ENCODE results near the gene GRM5. TPM values are rescaled to one million over a fixed set of nuclear protein-coding genes. Genes with fewer than 3 reads are reported as not detected.
"Not testable (repeated sequence)": the region's sequence is repeated elsewhere in the genome, so short reads cannot be mapped to it uniquely, and the experiment has no call there.

The GRM5 gene
- polyA plus RNA-seq, 2 donors, result 0.02 TPM; not detected in 1

GRCh38 chr11:89057406-89057805 lies 8.4 kb downstream of the GRM5 start:
- WGBS, 2 donors, result 85% methylated on average over 1 of the region's 1 CpG
- H3K4me3 ChIP-seq (ENCODE audit: low read depth in 1 of 2, low read length in 2 of 2); H3K27ac ChIP-seq (ENCODE audit: low read depth in 2 of 2, low read length in 1 of 2); H3K27me3 ChIP-seq (ENCODE audit: control insufficient read depth in 1 of 2, insufficient read depth in 2 of 2, low read length in 2 of 2); H3K9me3 ChIP-seq (ENCODE audit: control insufficient read depth in 2 of 2, insufficient read depth in 1 of 2, low read depth in 1 of 2, low read length in 1 of 2); H3K4me1 ChIP-seq (ENCODE audit: control insufficient read depth in 2 of 2, insufficient read depth in 2 of 2, low read length in 1 of 2); H3K36me3 ChIP-seq (ENCODE audit: control insufficient read depth in 2 of 2, insufficient read depth in 2 of 2, low read length in 1 of 2): not testable (repeated sequence)

GRCh38 chr11:89052220-89052619 lies 13.6 kb downstream of the GRM5 start:
- Histone ChIP-seq H3K4me3 (ENCODE audit: low read depth in 1 of 2, low read length in 2 of 2) (no peak overlapping the region), H3K9me3 (ENCODE audit: control insufficient read depth in 2 of 2, insufficient read depth in 1 of 2, low read depth in 1 of 2, low read length in 1 of 2) (no peaks in the 10 kb centered on the region), H3K4me1 (ENCODE audit: control insufficient read depth in 2 of 2, insufficient read depth in 2 of 2, low read length in 1 of 2) (no peaks in the 10 kb centered on the region), H3K27me3 (ENCODE audit: control insufficient read depth in 1 of 2, insufficient read depth in 2 of 2, low read length in 2 of 2) (no peaks in the 10 kb centered on the region), H3K27ac (ENCODE audit: low read depth in 2 of 2, low read length in 1 of 2) (no peak overlapping the region), H3K36me3 (ENCODE audit: control insufficient read depth in 2 of 2, insufficient read depth in 2 of 2, low read length in 1 of 2) (no peaks in the 10 kb centered on the region)
- WGBS, 2 donors, result 75 to 77% methylated on average over 4 of the region's 4 CpGs

GRCh38 chr11:89047159-89047558 lies 18.6 kb downstream of the GRM5 start:
- 83 to 89% methylated on average over 4 of the region's 4 CpGs for WGBS, 2 donors
- H3K9me3 ChIP-seq (ENCODE audit: control insufficient read depth in 2 of 2, insufficient read depth in 1 of 2, low read depth in 1 of 2, low read length in 1 of 2); H3K27ac ChIP-seq (ENCODE audit: low read depth in 2 of 2, low read length in 1 of 2): not testable (repeated sequence)

DNA sequence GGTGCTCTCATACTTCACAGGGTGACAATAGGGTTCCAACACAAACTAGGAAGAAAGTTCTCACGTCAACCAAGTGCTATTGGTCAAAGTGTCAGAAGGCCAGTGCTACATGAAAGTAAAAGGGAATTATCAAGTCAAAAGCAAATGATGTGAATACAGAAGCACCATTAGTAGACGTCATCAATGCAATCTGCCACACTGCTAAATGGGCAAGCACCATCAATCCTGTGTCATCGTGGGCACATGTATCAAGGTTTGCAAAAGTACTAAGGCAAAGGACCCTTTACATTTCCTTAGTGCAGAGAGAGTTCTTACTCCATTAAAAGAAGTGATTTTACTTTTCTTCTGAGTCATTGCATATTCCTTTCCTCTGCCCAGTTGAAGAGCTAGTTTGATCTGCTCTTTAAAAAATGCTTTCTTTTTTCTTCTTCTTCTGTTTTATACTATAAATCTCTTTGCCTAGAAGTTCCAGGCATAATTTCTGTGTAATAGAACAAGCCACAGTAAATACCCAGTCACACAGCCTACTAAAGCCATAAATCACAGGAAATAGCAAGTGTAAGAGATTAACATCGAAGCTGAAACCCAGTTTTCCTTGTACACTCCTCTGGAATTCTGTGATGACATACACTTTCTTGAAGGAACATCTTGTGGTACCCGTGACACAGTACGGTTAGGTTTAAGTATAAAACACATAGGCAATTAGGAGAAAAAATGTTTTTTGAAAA lies 21.8 kb downstream of the GRM5 start:
- not testable (repeated sequence) for H3K27ac ChIP-seq (ENCODE audit: low read depth in 2 of 2, low read length in 1 of 2); H3K4me1 ChIP-seq (ENCODE audit: control insufficient read depth in 2 of 2, insufficient read depth in 2 of 2, low read length in 1 of 2); H3K27me3 ChIP-seq (ENCODE audit: control insufficient read depth in 1 of 2, insufficient read depth in 2 of 2, low read length in 2 of 2); H3K4me3 ChIP-seq (ENCODE audit: low read depth in 1 of 2, low read length in 2 of 2); H3K9me3 ChIP-seq (ENCODE audit: control insufficient read depth in 2 of 2, insufficient read depth in 1 of 2, low read depth in 1 of 2, low read length in 1 of 2); H3K36me3 ChIP-seq (ENCODE audit: control insufficient read depth in 2 of 2, insufficient read depth in 2 of 2, low read length in 1 of 2)
- WGBS, 2 donors, result 64 to 76% methylated on average over 6 of the region's 6 CpGs

More at GRCh38 chr11:89047159-89047558, 18.6 kb downstream of the GRM5 start:
- not testable (repeated sequence) for H3K4me1 ChIP-seq (ENCODE audit: control insufficient read depth in 2 of 2, insufficient read depth in 2 of 2, low read length in 1 of 2); H3K4me3 ChIP-seq (ENCODE audit: low read depth in 1 of 2, low read length in 2 of 2); H3K27me3 ChIP-seq (ENCODE audit: control insufficient read depth in 1 of 2, insufficient read depth in 2 of 2, low read length in 2 of 2); H3K36me3 ChIP-seq (ENCODE audit: control insufficient read depth in 2 of 2, insufficient read depth in 2 of 2, low read length in 1 of 2)

DNA sequence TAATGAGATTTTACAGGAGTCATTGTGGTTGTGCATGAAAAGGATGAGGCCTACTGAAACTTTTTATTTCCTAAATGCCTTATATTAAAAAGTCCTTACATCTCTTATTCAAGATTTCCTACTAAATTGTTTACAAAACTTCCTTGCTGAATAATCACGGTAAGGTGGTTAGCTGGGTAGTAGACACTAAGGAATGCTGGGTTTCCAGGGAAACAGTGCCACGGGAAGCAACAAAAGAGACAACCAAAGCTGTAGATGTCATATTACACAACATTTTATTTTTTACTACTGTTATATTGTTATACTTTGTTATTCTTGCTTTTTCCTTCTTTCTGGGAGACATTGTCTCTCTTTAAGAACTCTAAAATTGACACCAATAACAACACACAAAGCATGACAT lies 36.1 kb downstream of the GRM5 start:
- H3K4me3 ChIP-seq (ENCODE audit: low read depth in 1 of 2, low read length in 2 of 2); H3K27ac ChIP-seq (ENCODE audit: low read depth in 2 of 2, low read length in 1 of 2); H3K36me3 ChIP-seq (ENCODE audit: control insufficient read depth in 2 of 2, insufficient read depth in 2 of 2, low read length in 1 of 2); H3K27me3 ChIP-seq (ENCODE audit: control insufficient read depth in 1 of 2, insufficient read depth in 2 of 2, low read length in 2 of 2); H3K4me1 ChIP-seq (ENCODE audit: control insufficient read depth in 2 of 2, insufficient read depth in 2 of 2, low read length in 1 of 2); H3K9me3 ChIP-seq (ENCODE audit: control insufficient read depth in 2 of 2, insufficient read depth in 1 of 2, low read depth in 1 of 2, low read length in 1 of 2): not testable (repeated sequence)
- WGBS, 2 donors, result 80 to 81% methylated on average over 2 of the region's 2 CpGs

GRCh38 chr11:89021339-89021738 lies 44.4 kb downstream of the GRM5 start:
- 67 to 71% methylated on average over 2 of the region's 2 CpGs for WGBS, 2 donors
- Histone ChIP-seq H3K9me3 (ENCODE audit: control insufficient read depth in 2 of 2, insufficient read depth in 1 of 2, low read depth in 1 of 2, low read length in 1 of 2) (no peaks in the 10 kb centered on the region), H3K4me3 (ENCODE audit: low read depth in 1 of 2, low read length in 2 of 2) (no peak overlapping the region), H3K36me3 (ENCODE audit: control insufficient read depth in 2 of 2, insufficient read depth in 2 of 2, low read length in 1 of 2) (no peaks in the 10 kb centered on the region), H3K27ac (ENCODE audit: low read depth in 2 of 2, low read length in 1 of 2) (no peak overlapping the region), H3K4me1 (ENCODE audit: control insufficient read depth in 2 of 2, insufficient read depth in 2 of 2, low read length in 1 of 2) (no peaks in the 10 kb centered on the region), H3K27me3 (ENCODE audit: control insufficient read depth in 1 of 2, insufficient read depth in 2 of 2, low read length in 2 of 2) (no peaks in the 10 kb centered on the region)

- H3K27me3 ChIP-seq (ENCODE audit: control insufficient read depth in 1 of 2, insufficient read depth in 2 of 2, low read length in 2 of 2); H3K4me1 ChIP-seq (ENCODE audit: control insufficient read depth in 2 of 2, insufficient read depth in 2 of 2, low read length in 1 of 2); H3K27ac ChIP-seq (ENCODE audit: low read depth in 2 of 2, low read length in 1 of 2); H3K36me3 ChIP-seq (ENCODE audit: control insufficient read depth in 2 of 2, insufficient read depth in 2 of 2, low read length in 1 of 2); H3K9me3 ChIP-seq (ENCODE audit: control insufficient read depth in 2 of 2, insufficient read depth in 1 of 2, low read depth in 1 of 2, low read length in 1 of 2); H3K4me3 ChIP-seq (ENCODE audit: low read depth in 1 of 2, low read length in 2 of 2): not testable (repeated sequence)
Observed at GRCh38 chr11:89019827-89020547, 45.8 kb downstream of the GRM5 start.

DNA sequence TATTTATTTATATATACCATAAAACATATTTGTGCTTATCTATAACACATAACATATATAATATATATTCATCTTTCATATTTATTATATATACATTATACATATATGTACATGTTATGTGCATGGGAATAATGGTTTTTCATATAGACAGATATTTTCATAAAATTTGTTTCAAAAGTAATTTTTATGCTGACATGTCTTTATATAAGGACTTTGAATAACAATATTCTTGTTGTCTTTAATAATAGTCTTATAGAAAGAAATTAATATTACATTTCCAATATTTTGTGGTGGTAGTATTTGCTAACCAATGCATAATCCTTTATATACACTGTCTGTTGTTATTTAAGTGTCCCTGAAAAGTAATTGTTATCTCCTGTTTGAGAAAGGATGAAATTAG lies 49.6 kb downstream of the GRM5 start:
- H3K4me3 ChIP-seq (ENCODE audit: low read depth in 1 of 2, low read length in 2 of 2), result no peak overlapping the region
- no peaks in the 10 kb centered on the region for H3K36me3 ChIP-seq (ENCODE audit: control insufficient read depth in 2 of 2, insufficient read depth in 2 of 2, low read length in 1 of 2)
- no peaks in the 10 kb centered on the region for H3K9me3 ChIP-seq (ENCODE audit: control insufficient read depth in 2 of 2, insufficient read depth in 1 of 2, low read depth in 1 of 2, low read length in 1 of 2)
- no peaks in the 10 kb centered on the region for H3K27me3 ChIP-seq (ENCODE audit: control insufficient read depth in 1 of 2, insufficient read depth in 2 of 2, low read length in 2 of 2)
- H3K27ac ChIP-seq (ENCODE audit: low read depth in 2 of 2, low read length in 1 of 2), result no peak overlapping the region
- no peaks in the 10 kb centered on the region for H3K4me1 ChIP-seq (ENCODE audit: control insufficient read depth in 2 of 2, insufficient read depth in 2 of 2, low read length in 1 of 2)

GRCh38 chr11:89015614-89016013 lies 50.2 kb downstream of the GRM5 start:
- Histone ChIP-seq H3K27me3 (ENCODE audit: control insufficient read depth in 1 of 2, insufficient read depth in 2 of 2, low read length in 2 of 2) (no peaks in the 10 kb centered on the region), H3K4me1 (ENCODE audit: control insufficient read depth in 2 of 2, insufficient read depth in 2 of 2, low read length in 1 of 2) (no peaks in the 10 kb centered on the region), H3K9me3 (ENCODE audit: control insufficient read depth in 2 of 2, insufficient read depth in 1 of 2, low read depth in 1 of 2, low read length in 1 of 2) (no peaks in the 10 kb centered on the region), H3K27ac (ENCODE audit: low read depth in 2 of 2, low read length in 1 of 2) (no peak overlapping the region), H3K36me3 (ENCODE audit: control insufficient read depth in 2 of 2, insufficient read depth in 2 of 2, low read length in 1 of 2) (no peaks in the 10 kb centered on the region), H3K4me3 (ENCODE audit: low read depth in 1 of 2, low read length in 2 of 2) (no peak overlapping the region)
- WGBS, 2 donors, result 33 to 37% methylated on average over 1 of the region's 1 CpG

- H3K9me3 ChIP-seq (ENCODE audit: control insufficient read depth in 2 of 2, insufficient read depth in 1 of 2, low read depth in 1 of 2, low read length in 1 of 2); H3K27ac ChIP-seq (ENCODE audit: low read depth in 2 of 2, low read length in 1 of 2); H3K4me3 ChIP-seq (ENCODE audit: low read depth in 1 of 2, low read length in 2 of 2); H3K27me3 ChIP-seq (ENCODE audit: control insufficient read depth in 1 of 2, insufficient read depth in 2 of 2, low read length in 2 of 2); H3K36me3 ChIP-seq (ENCODE audit: control insufficient read depth in 2 of 2, insufficient read depth in 2 of 2, low read length in 1 of 2); H3K4me1 ChIP-seq (ENCODE audit: control insufficient read depth in 2 of 2, insufficient read depth in 2 of 2, low read length in 1 of 2): not testable (repeated sequence)
Observed at GRCh38 chr11:89000852-89001251, 64.9 kb downstream of the GRM5 start.

All from esophagus (tissue), 2 donors.